Fibroblast of the aortic adventitia (primary cell): ENCODE measurements around the gene UNC5A. TPM values are rescaled to one million over a fixed set of nuclear protein-coding genes. Genes with fewer than 3 reads are reported as not detected.

Source experiments
- DNase-seq: peaks from one replicate; pipeline ENCODE4 v3.0.0-alpha.2; 2010; ENCODE audit warnings: low read depth
- H3K4me3 ChIP-seq: 2 replicates; pipeline ENCODE4 v1.5.1; 2011; ENCODE audit warnings: low read depth, mild to moderate bottlenecking, control low read depth, low read length, moderate library complexity
- total RNA-seq: library from RNA; depleted of rRNA; stranded (reverse); fragments of >200 nt; gene quantifications from 2 replicates; pipeline ENCODE4 v1.2.3, GENCODE V29; 2012; ENCODE audit warnings: low replicate concordance
- TF ChIP-seq, protein P1 (sequence below): IDR thresholded peaks from 2 replicates; pipeline ENCODE4 v1.5.1; 2011; ENCODE audit warnings: mild to moderate bottlenecking, low read length, control low read depth, inconsistent platforms; ENCODE audit not compliant: insufficient read depth

UNC5A gene
- total RNA-seq, 1 donor: not detected

GRCh38 chr5:176810687-176811501 lies 535 bp downstream of the UNC5A start:
- TF ChIP-seq, protein P1, sequence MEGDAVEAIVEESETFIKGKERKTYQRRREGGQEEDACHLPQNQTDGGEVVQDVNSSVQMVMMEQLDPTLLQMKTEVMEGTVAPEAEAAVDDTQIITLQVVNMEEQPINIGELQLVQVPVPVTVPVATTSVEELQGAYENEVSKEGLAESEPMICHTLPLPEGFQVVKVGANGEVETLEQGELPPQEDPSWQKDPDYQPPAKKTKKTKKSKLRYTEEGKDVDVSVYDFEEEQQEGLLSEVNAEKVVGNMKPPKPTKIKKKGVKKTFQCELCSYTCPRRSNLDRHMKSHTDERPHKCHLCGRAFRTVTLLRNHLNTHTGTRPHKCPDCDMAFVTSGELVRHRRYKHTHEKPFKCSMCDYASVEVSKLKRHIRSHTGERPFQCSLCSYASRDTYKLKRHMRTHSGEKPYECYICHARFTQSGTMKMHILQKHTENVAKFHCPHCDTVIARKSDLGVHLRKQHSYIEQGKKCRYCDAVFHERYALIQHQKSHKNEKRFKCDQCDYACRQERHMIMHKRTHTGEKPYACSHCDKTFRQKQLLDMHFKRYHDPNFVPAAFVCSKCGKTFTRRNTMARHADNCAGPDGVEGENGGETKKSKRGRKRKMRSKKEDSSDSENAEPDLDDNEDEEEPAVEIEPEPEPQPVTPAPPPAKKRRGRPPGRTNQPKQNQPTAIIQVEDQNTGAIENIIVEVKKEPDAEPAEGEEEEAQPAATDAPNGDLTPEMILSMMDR: no peak

DNA sequence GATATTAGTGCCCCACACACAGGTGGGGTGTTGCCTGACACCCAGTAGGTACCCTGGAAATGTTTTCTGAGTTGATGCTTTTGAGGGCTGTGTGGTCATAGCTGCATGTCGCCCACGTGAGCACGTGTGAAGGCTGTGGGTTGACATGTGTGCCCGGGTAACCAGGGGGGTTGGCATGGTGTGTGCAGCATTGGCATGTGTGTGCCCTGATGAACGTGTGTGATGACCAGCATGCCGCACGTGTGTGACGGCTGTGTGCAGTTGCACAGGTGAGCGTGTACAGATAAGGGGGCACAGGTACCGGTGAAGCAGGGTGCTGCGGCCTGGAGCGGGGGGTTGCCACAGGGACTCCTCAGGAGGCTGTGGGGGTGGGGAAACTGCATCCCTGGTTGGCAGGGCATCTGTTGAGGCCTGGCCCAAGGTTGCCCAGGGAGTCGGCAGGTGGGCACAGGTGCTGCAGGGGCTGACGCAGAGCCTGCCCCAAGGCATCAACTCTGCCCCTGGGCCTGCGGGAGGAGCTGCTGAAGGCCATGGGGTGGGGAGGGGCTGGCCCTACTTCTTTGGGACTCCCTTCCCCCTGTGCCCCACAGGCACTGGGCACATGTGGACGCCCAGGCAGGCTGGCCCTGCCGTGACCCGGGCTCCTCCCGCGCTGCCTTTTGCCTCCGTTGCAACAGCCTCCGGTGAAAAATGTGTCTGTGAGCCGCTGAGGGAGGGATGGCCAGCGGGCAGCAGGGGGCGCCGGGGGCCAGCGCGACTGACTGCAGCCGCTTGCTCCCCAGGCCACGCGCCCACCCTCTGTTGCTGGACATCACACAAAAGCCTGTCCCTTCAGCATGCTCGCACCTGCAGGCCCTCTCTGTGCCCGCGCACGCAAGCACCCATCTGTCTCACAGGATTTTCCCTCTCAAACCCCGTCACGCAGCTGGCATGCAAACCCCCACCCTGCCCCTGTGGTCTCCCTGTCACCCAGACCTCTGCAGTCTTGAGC lies 2.2 kb downstream of the UNC5A start:
- no peak overlapping the region for H3K4me3 ChIP-seq
- no peak for DNase-seq
- TF ChIP-seq, protein P1: peak; percentile 46

More at GRCh38 chr5:176810687-176811501, 535 bp downstream of the UNC5A start:
- peak overlapping the region; percentile 28 for H3K4me3 ChIP-seq
- DNase-seq: no peak

GRCh38 chr5:176813587-176814312 lies 3.4 kb downstream of the UNC5A start:
- no peak overlapping the region for H3K4me3 ChIP-seq
- TF ChIP-seq, protein P1: no peak
- no peak for DNase-seq

GRCh38 chr5:176814313-176814685 lies 3.9 kb downstream of the UNC5A start:
- TF ChIP-seq, protein P1: no peak
- H3K4me3 ChIP-seq: no peak overlapping the region
- DNase-seq: no peak

DNA sequence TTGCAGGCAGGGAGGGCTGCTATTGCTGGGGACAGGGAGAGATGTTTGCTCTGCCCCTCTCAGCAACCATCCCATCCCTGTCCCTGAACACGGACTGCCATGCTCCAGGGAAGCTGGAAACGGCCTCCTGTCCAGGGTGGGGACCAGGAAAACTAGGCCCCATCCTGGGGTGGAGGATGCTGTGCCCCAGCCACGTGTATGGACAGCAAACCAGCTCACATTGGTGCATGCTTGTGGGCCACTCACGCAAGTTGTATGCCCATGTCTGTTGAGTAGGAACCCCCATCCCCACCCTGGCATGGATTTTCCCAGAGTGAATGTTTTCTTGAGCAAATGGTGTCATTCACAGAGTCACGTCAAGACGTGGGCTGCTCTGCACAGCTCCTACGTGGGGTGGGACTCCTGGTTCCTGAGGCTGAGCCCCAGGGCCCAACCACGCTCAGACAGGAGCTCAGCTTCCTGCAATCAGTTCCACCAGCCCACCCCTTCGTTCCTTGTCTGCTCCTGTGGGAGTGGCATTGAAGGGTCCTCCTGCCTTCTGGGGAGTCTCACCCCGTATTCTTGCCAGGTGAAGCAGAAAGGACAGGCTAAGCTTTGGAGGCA lies 4.6 kb downstream of the UNC5A start:
- TF ChIP-seq, protein P1: no peak

DNA sequence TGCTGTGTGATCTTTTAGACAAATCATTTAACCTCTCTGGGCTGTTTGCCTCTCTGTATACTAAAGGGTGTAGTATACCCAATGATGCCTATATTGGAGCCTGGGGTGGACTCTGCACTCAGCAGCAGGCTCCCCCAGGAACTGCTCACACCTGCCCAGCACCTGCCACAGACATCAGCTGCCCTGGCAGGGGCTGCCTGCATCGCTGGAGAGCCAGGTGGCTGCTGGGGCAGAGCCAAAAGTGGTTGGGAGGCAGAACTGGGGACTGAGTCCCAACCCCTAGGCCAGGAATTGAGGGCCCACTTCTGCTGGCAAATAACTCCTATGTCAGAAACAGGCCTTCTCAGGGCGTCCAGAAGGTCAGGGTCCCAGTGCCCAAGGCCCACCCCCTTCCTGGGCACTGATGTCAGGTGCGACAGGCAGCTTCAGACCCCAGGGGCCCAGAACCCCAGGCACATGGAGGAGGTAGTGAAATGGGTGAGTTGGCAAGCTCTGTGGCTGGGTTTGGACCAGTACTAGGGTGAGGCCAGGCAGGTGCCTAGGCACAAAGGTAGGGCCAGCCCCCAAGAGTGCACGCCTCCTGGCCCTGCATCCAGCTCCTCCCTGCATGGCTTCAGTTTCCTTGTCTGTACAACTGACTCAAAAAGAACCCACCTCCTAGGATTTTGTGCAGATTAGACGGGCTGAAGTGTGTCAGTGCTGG lies 5.8 kb downstream of the UNC5A start:
- TF ChIP-seq, protein P1: no peak
- no peak overlapping the region for H3K4me3 ChIP-seq
- DNase-seq: no peak

More for the DNA sequence above, 4.6 kb downstream of the UNC5A start:
- no peak for DNase-seq
- no peak overlapping the region for H3K4me3 ChIP-seq
